ES-I3 (cell line): Measurements from ENCODE around the gene IL13.

Experiments used
- H3K36me3 ChIP-seq: 2 replicates; pipeline ENCODE4 v1.6.1; 2013; ENCODE audit warnings: mild to moderate bottlenecking, low read length, control low read depth, moderate library complexity; ENCODE audit not compliant: insufficient read depth
- H3K4me1 ChIP-seq: 2 replicates; pipeline ENCODE4 v1.6.1; 2013; ENCODE audit warnings: mild to moderate bottlenecking, control low read depth, low read length; ENCODE audit not compliant: insufficient read depth
- H3K9ac ChIP-seq: 2 replicates; pipeline ENCODE4 v1.6.1; 2013; ENCODE audit warnings: low read depth, mild to moderate bottlenecking, low read length, moderate library complexity
- H3K9me3 ChIP-seq: 2 replicates; pipeline ENCODE4 v1.6.1; 2013; ENCODE audit warnings: mild to moderate bottlenecking, low read length, moderate library complexity; ENCODE audit not compliant: control insufficient read depth, insufficient read depth

The IL13 gene

DNA sequence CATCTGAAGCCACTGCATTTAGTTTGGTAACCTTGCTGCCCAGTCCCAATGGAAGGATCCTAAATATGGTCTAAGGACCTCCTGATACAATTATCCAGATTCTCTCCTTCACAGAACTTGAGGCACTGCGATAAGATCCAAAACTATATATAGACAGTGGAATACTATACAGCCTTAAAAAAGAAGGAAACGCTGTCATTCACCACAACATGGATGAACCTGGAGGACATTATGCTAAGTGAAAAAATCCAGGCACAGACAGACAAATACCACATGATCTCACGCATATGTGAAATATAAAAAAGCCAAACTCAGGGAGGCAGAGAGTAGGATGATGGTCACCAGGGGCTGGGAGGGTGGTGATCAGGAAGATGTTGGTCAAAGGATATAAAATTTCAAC lies 13.0 kb downstream of the IL13 start:
- Histone ChIP-seq H3K9me3 (no peaks in the 10 kb centered on the region), H3K4me1 (peaks cover 9% of the 10 kb centered on the region; the same call in 1 of the 2 replicates), H3K9ac (no peak overlapping the region), H3K36me3 (no peaks in the 10 kb centered on the region)

DNA sequence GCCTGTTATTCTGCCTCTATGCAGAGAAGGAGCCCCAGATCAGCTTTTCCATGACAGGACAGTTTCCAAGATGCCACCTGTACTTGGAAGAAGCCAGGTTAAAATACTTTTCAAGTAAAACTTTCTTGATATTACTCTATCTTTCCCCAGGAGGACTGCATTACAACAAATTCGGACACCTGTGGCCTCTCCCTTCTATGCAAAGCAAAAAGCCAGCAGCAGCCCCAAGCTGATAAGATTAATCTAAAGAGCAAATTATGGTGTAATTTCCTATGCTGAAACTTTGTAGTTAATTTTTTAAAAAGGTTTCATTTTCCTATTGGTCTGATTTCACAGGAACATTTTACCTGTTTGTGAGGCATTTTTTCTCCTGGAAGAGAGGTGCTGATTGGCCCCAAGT lies 15.5 kb downstream of the IL13 start:
- Histone ChIP-seq H3K9me3 (no peaks in the 10 kb centered on the region), H3K9ac (no peak overlapping the region), H3K4me1 (0 out of 2 replicates have a peak, but pooled peaks cover 6% of the 10 kb centered on the region), H3K36me3 (no peaks in the 10 kb centered on the region)

DNA sequence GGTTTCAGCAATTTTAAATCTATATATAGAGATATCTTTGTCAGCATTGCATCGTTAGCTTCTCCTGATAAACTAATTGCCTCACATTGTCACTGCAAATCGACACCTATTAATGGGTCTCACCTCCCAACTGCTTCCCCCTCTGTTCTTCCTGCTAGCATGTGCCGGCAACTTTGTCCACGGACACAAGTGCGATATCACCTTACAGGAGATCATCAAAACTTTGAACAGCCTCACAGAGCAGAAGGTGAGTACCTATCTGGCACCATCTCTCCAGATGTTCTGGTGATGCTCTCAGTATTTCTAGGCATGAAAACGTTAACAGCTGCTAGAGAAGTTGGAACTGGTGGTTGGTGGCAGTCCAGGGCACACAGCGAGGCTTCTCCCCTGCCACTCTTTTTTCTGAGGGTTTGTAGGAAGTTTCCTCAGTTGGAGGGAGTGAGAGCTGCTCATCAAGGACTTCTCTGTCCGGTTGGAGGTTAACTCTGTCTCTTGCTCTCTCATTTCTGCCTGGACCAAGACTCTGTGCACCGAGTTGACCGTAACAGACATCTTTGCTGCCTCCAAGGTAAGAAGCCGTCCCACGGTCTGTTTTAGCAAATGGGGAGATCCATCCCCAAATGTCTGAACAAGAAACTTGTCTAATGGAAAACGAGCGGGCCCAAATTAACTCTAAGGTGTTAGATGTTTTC lies 16.1 kb downstream of the IL13 start, which contains the start of gene IL4:
IL4 (plus strand) TSS at position 51 of the 692 bp plus-strand sequence; CDS start at position 113, 62 bp downstream.
- Histone ChIP-seq H3K9me3 (no peaks in the 10 kb centered on the region), H3K4me1 (0 out of 2 replicates have a peak, but pooled peaks cover 6% of the 10 kb centered on the region), H3K36me3 (no peaks in the 10 kb centered on the region), H3K9ac (no peak within 1 kb of the TSS)

DNA sequence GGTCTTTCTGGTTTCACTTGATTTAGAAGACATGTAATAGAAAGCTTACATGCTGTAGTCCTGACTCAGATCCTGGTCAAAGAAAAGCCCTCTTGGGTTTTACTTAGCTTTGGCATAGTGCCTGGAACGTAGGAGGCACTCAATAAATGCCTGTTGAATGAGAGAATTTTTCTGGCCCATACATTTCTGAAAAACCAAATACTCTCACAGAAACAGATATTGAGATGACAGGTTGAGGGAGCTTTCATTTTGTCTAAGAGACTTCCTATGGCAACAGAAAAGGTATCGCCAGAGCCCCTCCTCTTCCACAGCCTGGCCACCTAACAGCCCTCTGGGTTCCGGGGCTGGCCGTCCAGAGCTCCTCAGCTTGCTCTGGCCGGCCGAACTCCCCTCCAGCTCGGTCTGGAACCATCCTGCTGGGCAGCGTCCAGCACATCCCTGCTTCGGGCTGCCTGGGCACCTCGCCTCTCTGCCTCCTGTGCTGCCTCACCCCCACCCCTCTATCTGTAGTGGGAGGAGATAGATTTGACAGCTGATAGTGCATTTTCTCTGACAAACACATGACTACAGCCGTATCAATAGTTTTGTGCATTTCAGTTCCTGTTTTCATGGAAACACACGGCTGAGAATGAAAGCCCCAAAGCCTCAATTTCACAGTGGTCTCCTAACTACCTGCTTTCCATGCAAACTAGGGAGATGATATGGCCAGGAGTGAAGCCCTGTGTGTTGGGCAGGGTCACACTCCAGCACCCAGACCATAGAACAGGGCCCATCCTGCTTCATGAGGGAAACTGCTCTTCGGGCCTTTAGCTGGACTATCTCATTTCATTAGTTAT lies 16.9 kb downstream of the IL13 start:
- no peaks in the 10 kb centered on the region for H3K9me3 ChIP-seq
- no peaks in the 10 kb centered on the region for H3K36me3 ChIP-seq
- H3K4me1 ChIP-seq = peaks cover 7% of the 10 kb centered on the region; the same call in 1 of the 2 replicates
- H3K9ac ChIP-seq = no peak overlapping the region

DNA sequence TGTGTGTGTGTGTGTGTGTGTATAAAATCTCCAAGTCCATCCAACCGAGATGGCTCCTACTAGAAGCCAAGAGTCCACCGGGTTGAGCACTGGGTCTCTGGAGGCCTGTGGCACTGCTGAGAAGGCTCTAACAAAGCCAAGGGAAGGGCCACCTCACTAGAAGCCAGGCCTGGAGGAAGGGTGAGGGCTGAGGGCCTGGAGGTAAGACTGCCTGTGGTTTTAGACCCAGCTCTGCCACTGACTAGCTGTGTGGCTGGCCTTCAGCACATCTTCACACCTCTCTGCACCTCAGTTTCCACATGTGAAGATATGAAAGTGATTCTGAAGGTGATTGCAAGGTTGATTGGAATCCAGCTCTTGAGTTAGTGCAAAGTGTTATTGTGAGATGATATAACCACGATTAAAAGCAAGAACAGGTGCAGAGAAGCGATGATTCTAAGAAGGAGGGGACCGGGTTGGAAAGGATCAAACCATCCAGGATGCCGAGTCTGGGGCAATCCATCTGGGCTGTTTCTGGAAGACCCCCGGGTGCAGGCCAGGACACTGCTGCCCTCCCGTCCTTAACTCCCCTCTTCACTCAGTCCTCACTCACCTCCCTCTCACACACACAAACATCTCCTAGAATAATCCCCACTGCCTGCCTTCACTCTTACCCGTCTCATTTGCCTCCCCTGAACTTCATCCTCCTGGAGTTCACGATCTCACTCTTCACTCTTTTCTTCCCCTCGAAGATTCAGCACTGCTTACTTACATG lies 18.1 kb downstream of the IL13 start:
- H3K4me1 ChIP-seq = peaks cover 6% of the 10 kb centered on the region; the same call in 1 of the 2 replicates
- no peaks in the 10 kb centered on the region for H3K9me3 ChIP-seq
- H3K36me3 ChIP-seq = no peaks in the 10 kb centered on the region
- no peak overlapping the region for H3K9ac ChIP-seq

DNA sequence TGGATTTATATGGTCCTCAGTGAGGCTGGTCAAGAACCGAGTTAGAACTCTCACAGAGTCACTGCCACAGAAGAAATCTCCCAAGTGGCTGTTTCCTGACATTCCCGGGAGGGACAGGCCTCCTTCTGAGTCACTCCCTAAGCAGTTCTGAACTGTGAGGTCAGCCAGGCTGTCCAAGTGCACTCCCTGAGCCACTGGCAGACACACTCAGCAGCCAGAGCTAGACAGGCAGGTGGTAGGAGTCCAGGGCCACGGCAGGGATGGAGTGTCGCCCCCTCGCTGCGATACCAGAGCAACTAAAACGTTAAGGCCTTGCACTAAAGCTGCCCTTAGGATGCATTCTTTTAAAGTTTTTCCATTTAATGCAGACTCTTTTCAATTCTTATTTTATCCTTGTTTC lies 19.2 kb downstream of the IL13 start:
- peaks cover 6% of the 10 kb centered on the region; the same call in 1 of the 2 replicates for H3K4me1 ChIP-seq
- H3K9me3 ChIP-seq = no peaks in the 10 kb centered on the region
- H3K36me3 ChIP-seq = no peaks in the 10 kb centered on the region
- no peak overlapping the region for H3K9ac ChIP-seq

DNA sequence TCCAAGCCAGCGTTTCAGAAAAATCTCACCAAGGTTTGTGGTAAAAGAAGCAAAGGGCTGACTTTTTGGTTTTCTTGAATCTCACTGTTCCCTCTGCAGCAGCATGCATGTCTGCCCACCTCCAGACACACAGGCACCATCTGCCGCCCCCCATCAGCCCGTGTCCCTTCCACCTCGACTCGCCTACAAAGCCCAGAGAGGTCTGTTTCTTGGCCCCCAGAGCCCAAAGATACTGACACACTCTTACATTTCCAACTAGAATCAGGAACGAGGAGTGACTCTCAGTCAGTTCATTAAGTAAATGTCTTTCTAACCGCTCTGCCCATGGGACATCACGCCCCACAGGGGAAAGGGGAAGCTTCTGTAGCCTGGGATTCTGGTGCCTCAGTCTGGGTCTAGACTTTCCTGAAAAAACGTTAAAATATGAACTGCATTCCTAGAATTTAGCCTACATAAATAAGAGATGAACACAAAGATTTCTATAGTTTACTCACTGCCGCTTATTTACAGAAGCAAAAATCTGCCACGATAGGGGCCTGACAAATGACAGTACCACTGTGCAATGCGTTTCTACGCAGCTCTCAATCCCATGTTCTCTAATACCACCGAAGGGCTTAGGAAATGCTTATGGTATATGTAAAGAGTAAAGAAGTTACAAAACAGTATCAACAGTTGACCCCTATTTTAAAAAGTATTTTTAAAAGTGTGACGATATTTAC lies 19.9 kb downstream of the IL13 start:
- no peaks in the 10 kb centered on the region for H3K36me3 ChIP-seq
- no peaks in the 10 kb centered on the region for H3K9me3 ChIP-seq
- peaks cover 6% of the 10 kb centered on the region; the same call in 1 of the 2 replicates for H3K4me1 ChIP-seq
- H3K9ac ChIP-seq = no peak overlapping the region

DNA sequence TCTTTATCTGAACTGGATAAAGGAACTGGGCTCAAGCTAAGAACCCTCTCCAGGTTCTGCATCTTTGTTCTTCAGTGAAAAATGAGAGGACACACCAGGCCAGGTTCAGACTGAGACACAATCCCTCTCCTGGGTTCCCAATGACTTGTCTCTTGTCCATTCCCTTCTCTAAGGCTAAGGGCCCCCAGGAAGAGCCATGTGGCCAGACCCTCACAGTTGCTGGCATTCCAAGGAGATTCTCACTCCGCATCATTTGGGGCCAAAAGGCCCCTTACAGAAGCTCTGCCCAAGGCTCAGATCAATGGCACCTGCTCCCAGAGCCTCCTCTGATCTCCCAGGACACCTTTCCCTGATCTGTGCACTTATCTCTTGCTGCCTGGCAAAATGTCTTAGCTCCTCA lies 20.8 kb downstream of the IL13 start:
- H3K36me3 ChIP-seq = no peaks in the 10 kb centered on the region
- H3K4me1 ChIP-seq = peaks cover 6% of the 10 kb centered on the region; the same call in 1 of the 2 replicates
- H3K9me3 ChIP-seq = no peaks in the 10 kb centered on the region
- no peak overlapping the region for H3K9ac ChIP-seq

DNA sequence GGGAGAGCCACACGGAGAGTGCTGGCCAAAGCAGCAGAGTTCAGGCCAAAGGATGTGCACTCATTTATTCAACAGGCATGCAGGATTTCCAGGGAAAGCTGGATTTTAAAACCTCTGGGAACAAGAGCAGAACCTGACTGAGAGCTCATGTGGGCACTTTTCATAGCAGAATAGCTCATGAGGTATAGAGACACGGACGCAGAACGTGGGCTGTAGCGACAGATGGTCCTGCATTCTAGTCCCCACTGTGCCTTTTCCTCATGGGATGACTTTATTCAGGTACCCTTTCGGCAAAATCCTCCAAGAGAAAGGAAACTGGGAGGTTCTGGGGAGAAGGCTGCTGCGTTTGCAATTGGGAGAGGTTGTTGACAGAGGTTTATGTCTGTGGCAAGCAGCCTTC lies 21.2 kb downstream of the IL13 start:
- no peaks in the 10 kb centered on the region for H3K36me3 ChIP-seq
- H3K9me3 ChIP-seq = no peaks in the 10 kb centered on the region
- H3K4me1 ChIP-seq = peaks cover 6% of the 10 kb centered on the region; the same call in 1 of the 2 replicates
- H3K9ac ChIP-seq = no peak overlapping the region

DNA sequence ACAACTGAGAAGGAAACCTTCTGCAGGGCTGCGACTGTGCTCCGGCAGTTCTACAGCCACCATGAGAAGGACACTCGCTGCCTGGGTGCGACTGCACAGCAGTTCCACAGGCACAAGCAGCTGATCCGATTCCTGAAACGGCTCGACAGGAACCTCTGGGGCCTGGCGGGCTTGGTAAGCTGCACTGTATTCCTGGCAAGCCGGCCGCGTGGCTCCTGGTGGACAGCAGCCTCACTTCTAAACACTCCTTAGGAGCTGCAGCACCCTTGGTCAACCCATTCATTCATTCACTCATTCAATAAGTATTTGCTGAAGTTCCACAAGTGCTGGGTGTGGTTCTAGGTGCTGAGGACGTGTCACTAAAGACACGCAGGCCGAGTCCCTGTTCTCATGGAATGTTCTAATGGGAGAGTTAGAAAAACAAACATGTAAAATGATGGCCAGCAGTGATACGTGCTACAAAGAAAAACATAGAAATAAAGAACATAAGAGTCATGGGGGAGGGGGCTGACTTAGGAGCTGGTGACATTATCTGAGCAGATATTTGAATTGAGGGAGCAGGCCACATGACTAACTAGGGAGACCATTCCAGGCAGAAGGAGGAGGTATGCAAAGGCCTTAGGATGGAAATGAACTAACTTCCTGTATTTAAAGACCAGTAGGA lies 21.9 kb downstream of the IL13 start:
- Histone ChIP-seq H3K36me3 (no peaks in the 10 kb centered on the region), H3K9ac (no peak overlapping the region), H3K4me1 (peaks cover 6% of the 10 kb centered on the region; the same call in 1 of the 2 replicates), H3K9me3 (no peaks in the 10 kb centered on the region)

DNA sequence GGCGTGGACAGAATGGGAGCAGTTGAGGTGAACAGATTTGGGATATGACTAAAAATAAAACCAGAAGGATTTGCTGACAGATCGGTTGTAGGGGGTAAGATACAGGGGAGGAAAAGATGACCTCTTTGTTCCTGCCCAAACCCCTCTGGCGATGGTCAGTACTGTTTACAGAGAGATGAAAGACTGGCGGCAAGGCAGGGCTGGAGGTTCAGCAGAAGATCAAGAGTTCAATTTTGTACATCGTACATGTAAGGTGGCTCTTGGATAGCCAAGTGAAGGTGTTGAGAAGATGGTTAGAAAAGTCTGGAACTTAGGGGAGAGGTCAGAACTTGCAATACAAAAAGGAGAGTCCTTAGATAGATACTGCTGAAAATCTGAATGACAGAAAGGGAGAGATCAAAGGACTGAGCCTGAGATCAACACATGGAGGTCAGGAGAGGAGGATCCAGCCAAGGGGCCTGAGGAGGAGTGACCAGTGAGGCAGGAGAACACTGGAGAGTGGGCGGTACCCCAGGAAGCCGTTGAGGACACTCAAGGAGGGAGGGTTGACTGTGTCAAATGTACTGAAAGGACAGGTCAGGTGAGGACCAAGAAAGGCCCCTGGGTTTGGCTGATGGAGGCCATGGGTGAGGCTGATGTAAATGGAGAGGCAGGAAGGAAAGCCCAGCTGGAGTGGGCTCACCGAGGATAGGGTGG lies 23.0 kb downstream of the IL13 start:
- no peaks in the 10 kb centered on the region for H3K9me3 ChIP-seq
- H3K4me1 ChIP-seq = peaks cover 6% of the 10 kb centered on the region; the same call in 1 of the 2 replicates
- no peak overlapping the region for H3K9ac ChIP-seq
- no peaks in the 10 kb centered on the region for H3K36me3 ChIP-seq

DNA sequence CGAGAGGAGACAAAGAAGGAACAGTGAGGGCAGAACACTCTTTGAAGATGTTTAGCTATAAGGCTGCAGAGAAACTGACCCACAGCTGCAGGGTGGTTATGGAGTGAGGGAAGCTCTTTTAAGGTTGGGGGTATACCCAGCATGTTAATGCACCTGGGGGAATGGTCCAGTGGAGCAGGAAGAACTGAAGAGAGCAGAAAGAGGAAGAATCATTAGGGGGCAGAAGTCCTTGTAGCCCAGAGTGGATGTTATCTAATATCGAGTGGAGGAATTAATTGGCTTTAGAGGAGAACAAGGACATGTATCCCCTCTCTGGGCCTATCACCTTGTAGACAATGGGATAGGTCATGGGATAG lies 23.5 kb downstream of the IL13 start:
- no peaks in the 10 kb centered on the region for H3K36me3 ChIP-seq
- peaks cover 6% of the 10 kb centered on the region; the same call in 1 of the 2 replicates for H3K4me1 ChIP-seq
- H3K9me3 ChIP-seq = no peaks in the 10 kb centered on the region
- no peak overlapping the region for H3K9ac ChIP-seq

DNA sequence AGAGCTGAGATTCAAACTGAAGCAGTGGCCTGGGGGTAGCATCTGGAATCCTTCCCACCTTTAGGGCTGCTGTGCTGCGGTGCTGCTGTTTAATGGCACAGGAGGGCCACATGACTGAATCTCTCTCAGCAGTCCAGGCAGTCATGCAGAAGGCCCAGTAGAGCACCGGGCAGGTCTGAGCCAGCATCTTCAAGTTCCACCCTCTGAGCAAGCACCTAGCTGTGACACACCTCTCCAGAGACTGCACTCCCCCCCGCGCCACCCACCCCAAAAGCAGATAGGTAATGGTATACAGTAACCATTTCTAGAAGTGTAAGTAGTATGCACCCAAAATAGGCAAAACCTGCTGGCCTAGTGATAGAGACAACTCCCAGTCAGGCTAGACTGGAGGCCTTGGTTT lies 24.0 kb downstream of the IL13 start:
- Histone ChIP-seq H3K4me1 (peaks cover 6% of the 10 kb centered on the region; the same call in 1 of the 2 replicates), H3K36me3 (no peaks in the 10 kb centered on the region), H3K9ac (no peak overlapping the region), H3K9me3 (no peaks in the 10 kb centered on the region)
